ENCODE measurements around the gene WDR77. TPM values are rescaled to one million over a fixed set of nuclear protein-coding genes. Genes with fewer than 3 reads are reported as not detected.

Gene WDR77
- total RNA-seq, 3 donors from 2014 or later = 89.6 to 95.0 (median 93.7) TPM

DNA sequence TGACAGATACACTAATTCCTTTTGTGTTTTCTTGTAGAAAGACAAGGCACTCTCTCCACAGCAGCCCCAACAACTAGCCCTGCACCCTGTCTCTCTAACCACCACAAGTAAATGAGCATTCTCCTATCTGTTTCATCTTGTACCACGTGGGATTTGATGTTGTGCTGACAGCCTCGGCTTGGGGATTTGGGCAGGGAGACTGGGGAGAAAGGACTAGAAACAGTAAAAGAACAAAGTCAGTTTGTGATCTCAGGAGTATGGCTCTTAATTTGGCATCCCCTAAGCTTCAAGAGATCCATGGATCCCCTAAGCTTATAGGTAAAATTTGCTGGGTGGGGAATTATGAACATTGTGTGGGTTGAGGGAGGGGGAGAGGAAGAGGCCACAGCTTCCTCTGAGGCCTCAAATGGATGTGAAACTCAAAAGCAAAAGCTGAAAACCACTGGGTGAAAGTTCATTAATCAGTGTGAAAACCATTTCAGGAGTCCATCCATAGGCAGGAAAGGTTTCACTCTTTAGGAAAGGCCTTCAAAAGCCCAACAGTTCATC is 27.8 kb upstream of the WDR77 start:
- peaks cover 12% of the 10 kb centered on the region for H3K36me3 Mint-ChIP-seq (ENCODE audit: insufficient read depth)
- no peaks in the 10 kb centered on the region for H3K27me3 Mint-ChIP-seq (ENCODE audit: low read depth)
- DNase-seq (no peak), ATAC-seq (peak; percentile 50 to 60)
- peak overlapping the region; percentile 83 for H3K4me3 Mint-ChIP-seq
- peaks cover 72% of the 10 kb centered on the region for H3K4me1 Mint-ChIP-seq (ENCODE audit: low read depth)
- peaks cover 6% of the 10 kb centered on the region for H3K9me3 Mint-ChIP-seq

DNA sequence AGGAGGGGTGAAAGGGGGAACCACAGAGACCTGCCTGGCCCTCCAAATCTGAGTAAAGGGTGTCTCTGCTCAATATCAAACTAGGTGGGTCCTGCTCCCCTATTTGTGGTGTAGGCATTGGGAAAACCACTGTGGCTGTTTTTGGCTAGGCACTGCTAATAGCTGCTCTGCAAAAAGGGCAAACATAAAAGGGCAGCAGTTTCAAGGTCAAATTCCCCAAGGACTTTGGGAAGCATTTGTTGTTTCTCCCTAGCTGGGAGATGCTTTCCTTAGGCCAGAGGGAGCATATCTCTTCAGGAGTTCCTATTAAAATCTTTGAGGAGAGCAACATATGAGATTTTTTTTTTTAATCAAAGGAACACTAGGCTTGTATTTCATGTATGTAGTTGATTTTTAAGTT is 27.2 kb upstream of the WDR77 start:
- Mint-ChIP-seq H3K27me3 (ENCODE audit: low read depth) (no peaks in the 10 kb centered on the region), H3K4me3 (peak overlapping the region; percentile 83), H3K4me1 (ENCODE audit: low read depth) (peaks cover 68% of the 10 kb centered on the region), H3K9me3 (peaks cover 6% of the 10 kb centered on the region), H3K36me3 (ENCODE audit: insufficient read depth) (peaks cover 12% of the 10 kb centered on the region)
- ATAC-seq (no peak), DNase-seq (no peak)

DNA sequence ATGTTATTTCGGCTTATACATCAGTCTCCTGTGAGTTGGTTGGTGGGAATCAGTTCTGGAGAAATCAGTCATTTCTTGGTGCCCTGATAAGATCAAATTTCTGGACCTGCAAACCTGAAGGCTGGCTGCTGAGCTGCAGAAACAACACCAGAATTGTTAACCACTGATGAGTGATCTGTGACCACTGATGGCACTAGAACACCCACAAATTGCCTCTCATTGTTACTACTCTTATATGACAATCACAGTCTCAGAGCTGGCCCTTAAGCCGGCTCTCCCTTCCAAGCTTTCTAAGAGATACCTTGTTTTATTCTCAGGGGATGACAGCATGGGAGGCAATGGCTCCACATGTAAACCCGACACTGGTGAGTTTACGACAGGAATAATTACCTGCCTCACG is 26.6 kb upstream of the WDR77 start:
- peaks cover 12% of the 10 kb centered on the region for H3K36me3 Mint-ChIP-seq (ENCODE audit: insufficient read depth)
- DNase-seq (no peak), ATAC-seq (peak; percentile 76 to 77)
- H3K27me3 Mint-ChIP-seq (ENCODE audit: low read depth) = no peaks in the 10 kb centered on the region
- H3K4me3 Mint-ChIP-seq = peak overlapping the region; percentile 83
- peaks cover 6% of the 10 kb centered on the region for H3K9me3 Mint-ChIP-seq
- H3K4me1 Mint-ChIP-seq (ENCODE audit: low read depth) = peaks cover 68% of the 10 kb centered on the region

DNA sequence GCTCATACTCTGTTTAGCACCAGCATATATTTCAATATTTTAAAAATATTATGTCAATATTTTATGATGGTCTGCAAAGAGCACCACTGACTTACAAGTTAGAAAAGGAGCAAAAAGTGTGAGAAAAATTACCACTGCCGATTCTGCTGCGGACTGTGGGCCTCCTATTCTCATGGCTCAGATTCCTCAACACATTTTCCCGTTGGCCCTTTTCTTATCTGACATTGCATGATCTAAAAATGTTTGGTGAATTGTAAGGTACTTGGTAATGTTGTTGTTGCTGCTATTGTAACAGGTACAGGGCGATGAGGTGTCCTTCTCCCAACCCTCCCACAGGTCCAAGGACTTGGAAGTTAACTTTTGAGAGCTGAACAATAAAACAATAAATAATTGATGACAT is 25.5 kb upstream of the WDR77 start:
- no peak for DNase-seq
- no peak for ATAC-seq
- peak overlapping the region; percentile 83 for H3K4me3 Mint-ChIP-seq
- H3K36me3 Mint-ChIP-seq (ENCODE audit: insufficient read depth) = peaks cover 12% of the 10 kb centered on the region
- no peaks in the 10 kb centered on the region for H3K27me3 Mint-ChIP-seq (ENCODE audit: low read depth)
- H3K4me1 Mint-ChIP-seq (ENCODE audit: low read depth) = peaks cover 64% of the 10 kb centered on the region
- H3K9me3 Mint-ChIP-seq = peaks cover 6% of the 10 kb centered on the region

DNA sequence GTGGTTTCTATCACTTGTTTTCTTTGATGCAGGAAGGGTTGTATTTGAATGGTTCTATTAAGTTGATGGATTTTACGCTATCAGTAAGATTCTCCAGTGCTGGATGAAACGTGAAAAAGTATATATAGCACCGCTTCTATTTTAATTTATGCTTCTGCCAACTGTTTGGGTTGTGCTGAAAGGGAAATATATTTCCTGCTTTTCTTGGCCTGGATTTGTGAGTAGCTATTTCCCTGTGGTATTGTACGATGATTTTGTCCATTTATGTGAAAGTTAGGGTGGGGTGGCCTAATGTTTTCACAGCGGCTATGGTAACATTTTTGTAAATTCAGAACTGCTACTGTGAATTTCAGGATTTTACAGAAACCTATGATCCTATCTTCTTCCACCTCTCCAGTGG is 25.1 kb upstream of the WDR77 start:
- DNase-seq (no peak), ATAC-seq (no peak)
- Mint-ChIP-seq H3K27me3 (ENCODE audit: low read depth) (no peaks in the 10 kb centered on the region), H3K4me1 (ENCODE audit: low read depth) (peaks cover 62% of the 10 kb centered on the region), H3K36me3 (ENCODE audit: insufficient read depth) (peaks cover 12% of the 10 kb centered on the region), H3K9me3 (peaks cover 6% of the 10 kb centered on the region), H3K4me3 (peak overlapping the region; percentile 83)

DNA sequence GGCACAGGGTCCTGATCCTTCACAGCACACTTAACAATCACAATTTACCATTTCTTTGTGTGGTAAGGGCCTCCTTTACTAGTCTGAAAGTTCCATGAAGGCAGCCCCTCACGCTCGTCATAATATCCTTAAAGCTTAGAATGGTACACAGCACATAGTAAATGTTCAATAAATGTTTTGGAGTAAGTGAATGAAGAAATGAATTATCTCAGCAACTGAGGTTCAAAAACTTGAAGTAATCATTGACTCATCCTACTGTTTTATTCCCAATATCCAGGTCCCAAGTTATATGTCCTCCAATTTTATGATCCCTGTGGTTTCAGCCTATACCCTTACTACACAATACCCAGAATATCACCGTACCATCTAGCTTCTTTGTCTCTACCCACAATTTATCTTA is 22.5 kb upstream of the WDR77 start:
- no peak for DNase-seq
- Mint-ChIP-seq H3K4me1 (ENCODE audit: low read depth) (peaks cover 42% of the 10 kb centered on the region), H3K27me3 (ENCODE audit: low read depth) (no peaks in the 10 kb centered on the region), H3K36me3 (ENCODE audit: insufficient read depth) (peaks cover 6% of the 10 kb centered on the region), H3K4me3 (no peak overlapping the region), H3K9me3 (no peaks in the 10 kb centered on the region)
- ATAC-seq = no peak

DNA sequence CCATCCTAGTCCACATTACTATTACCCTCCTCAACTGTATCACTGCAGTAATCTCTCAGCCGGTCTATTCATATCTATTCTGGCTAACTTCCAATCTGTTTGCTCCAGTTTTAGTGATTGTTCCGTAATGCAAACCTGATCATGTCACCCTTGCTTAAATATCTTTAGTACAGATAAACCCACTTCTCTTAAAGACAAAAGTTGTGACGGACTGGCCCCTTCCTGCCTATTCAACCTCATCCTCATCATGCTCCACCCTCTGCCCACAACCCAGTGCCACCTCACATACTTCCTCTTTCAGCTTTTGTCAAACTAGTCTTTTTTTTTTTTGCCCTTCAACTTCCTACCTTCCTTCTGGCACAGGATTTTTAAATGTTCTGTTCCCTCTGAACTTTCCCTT is 22.0 kb upstream of the WDR77 start:
- Mint-ChIP-seq H3K36me3 (ENCODE audit: insufficient read depth) (peaks cover 6% of the 10 kb centered on the region), H3K4me1 (ENCODE audit: low read depth) (peaks cover 36% of the 10 kb centered on the region), H3K9me3 (no peaks in the 10 kb centered on the region), H3K27me3 (ENCODE audit: low read depth) (no peaks in the 10 kb centered on the region), H3K4me3 (no peak overlapping the region)
- ATAC-seq = peak; percentile 70 to 74
- peak; percentile 39 for DNase-seq

DNA sequence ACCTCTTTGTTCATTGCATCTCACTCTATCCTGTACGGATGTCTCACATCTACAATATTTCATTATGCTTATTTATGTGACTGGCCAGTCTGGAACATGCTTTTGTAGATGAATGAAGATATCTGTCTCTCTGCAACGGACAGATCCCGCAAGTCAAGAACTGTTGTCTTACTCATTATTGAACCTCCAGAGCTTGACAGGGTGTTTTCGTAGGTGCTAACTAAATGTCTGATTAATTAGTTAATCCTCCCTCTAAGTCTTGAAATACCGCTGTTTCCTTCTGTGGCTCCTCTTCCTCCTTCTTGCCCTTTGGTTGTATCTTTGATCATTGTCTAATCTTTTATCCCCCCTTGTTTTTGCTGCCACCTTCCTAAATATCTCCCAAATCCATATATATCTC is 21.5 kb upstream of the WDR77 start:
- Mint-ChIP-seq H3K36me3 (ENCODE audit: insufficient read depth) (peaks cover 6% of the 10 kb centered on the region), H3K4me1 (ENCODE audit: low read depth) (peaks cover 32% of the 10 kb centered on the region), H3K9me3 (no peaks in the 10 kb centered on the region)

DNA sequence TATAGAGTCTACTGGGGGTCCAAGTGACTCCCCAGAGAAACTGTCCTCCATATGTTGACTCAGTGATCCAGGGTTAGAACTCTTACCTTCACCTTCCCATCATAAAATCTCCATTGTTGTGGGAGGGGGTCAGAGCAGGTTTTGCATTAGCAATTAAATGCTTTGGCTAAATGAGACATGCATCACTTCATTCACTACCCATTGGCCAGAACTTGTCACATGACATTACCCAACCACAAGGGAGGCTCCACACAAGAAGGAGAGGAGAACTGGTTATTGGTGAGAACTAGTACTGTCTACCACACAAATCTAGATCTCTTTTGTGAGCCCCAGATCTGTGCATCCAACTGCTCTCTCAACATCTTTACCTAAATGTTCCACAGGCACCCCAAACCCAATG is 20.5 kb upstream of the WDR77 start:
- no peak for ATAC-seq
- Mint-ChIP-seq H3K4me1 (ENCODE audit: low read depth) (peaks cover 22% of the 10 kb centered on the region), H3K9me3 (no peaks in the 10 kb centered on the region), H3K4me3 (no peak overlapping the region), H3K36me3 (ENCODE audit: insufficient read depth) (peaks cover 12% of the 10 kb centered on the region), H3K27me3 (ENCODE audit: low read depth) (no peaks in the 10 kb centered on the region)
- no peak for DNase-seq

More for the DNA sequence above, 21.5 kb upstream of the WDR77 start:
- Mint-ChIP-seq H3K27me3 (ENCODE audit: low read depth) (no peaks in the 10 kb centered on the region), H3K4me3 (no peak overlapping the region)
- peak in 1 of 2 donors; percentile 8 for ATAC-seq
- no peak for DNase-seq

DNA sequence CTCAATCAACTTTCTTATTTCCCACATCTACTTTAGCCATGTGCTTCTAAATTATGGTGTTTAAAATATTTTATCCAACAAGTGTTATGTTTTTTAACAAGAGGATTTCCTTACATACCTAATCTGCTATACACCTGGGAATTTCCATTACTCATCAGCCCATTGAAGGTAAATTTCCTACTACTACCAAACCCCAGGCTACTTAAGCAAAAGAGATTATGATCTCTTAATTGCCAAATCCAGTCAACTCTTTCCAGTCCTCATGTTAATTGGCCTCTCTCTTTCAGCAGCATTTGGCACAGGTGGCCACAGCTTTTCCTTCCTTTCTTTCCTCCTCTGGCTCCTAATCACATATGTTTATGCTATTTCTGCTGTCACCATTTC is 19.7 kb upstream of the WDR77 start:
- H3K4me1 Mint-ChIP-seq (ENCODE audit: low read depth) = peaks cover 21% of the 10 kb centered on the region
- DNase-seq (no peak), ATAC-seq (no peak)
- no peak overlapping the region for H3K4me3 Mint-ChIP-seq
- peaks cover 12% of the 10 kb centered on the region for H3K36me3 Mint-ChIP-seq (ENCODE audit: insufficient read depth)
- no peaks in the 10 kb centered on the region for H3K9me3 Mint-ChIP-seq
- H3K27me3 Mint-ChIP-seq (ENCODE audit: low read depth) = no peaks in the 10 kb centered on the region

DNA sequence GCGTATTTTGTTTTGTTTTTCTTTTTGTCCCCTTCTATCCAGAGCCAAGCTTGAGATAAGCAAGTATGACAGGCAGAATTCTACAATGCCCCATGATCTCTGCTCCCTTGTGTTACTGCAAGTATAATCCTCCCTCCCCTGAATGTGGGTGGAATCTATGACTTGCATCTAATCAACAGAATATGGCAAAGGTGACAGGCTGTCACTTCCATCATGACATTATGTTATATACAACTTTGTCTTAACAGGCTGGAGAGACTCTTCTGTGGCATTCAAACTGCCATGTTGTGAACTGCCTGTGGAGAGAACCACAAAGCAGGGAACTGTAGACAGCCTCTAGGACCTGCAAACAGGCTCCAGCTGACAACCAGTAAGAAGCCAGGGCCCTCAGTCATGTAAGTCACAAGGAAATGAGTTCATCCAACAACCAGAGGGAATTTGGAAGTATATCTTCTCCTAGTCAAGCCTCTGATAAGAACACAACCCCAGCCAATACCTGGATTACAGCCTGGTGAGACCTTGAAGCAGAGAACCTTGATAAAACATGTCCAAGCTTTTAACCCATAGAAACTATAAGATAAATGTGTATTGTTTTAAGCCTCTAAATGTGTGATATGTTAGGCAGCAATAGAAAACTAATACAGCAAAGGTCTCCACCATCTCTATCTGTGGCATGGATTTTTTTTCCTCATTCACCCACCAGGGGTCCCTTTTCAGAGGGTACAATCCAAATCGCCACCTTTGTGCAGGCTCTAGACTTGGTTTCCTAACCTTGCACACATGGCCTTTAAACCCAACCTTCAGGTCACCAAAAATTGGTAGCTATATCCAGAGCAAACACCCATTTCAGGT is 19.0 kb upstream of the WDR77 start:
- Mint-ChIP-seq H3K4me1 (ENCODE audit: low read depth) (peaks cover 21% of the 10 kb centered on the region), H3K36me3 (ENCODE audit: insufficient read depth) (peaks cover 15% of the 10 kb centered on the region)

DNA sequence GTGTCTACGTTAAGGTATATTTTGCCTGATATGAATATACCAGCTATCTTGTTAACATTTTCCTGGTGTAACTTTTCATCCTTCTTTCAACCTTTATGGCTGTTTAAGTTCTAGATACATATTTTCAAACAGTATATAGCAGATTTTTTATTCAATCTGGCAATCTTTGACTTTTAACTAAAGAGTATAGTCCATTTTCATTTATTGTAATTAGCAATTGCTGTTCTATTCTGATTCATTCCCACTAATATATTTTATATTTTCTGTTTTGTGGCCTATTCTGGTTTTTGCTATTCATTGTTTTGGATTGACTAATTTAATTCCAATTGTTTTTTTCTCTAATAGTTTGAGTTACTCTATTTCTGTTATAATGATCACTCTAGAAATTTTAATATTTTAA is 17.4 kb upstream of the WDR77 start:
- Mint-ChIP-seq H3K4me1 (ENCODE audit: low read depth) (peaks cover 15% of the 10 kb centered on the region), H3K36me3 (ENCODE audit: insufficient read depth) (peaks cover 19% of the 10 kb centered on the region), H3K9me3 (no peaks in the 10 kb centered on the region), H3K27me3 (ENCODE audit: low read depth) (no peaks in the 10 kb centered on the region), H3K4me3 (no peak overlapping the region)
- DNase-seq (no peak), ATAC-seq (no peak)

More for the DNA sequence above, 19.0 kb upstream of the WDR77 start:
- H3K27me3 Mint-ChIP-seq (ENCODE audit: low read depth) = no peaks in the 10 kb centered on the region
- H3K9me3 Mint-ChIP-seq = no peaks in the 10 kb centered on the region
- DNase-seq = no peak
- no peak for ATAC-seq
- no peak overlapping the region for H3K4me3 Mint-ChIP-seq

DNA sequence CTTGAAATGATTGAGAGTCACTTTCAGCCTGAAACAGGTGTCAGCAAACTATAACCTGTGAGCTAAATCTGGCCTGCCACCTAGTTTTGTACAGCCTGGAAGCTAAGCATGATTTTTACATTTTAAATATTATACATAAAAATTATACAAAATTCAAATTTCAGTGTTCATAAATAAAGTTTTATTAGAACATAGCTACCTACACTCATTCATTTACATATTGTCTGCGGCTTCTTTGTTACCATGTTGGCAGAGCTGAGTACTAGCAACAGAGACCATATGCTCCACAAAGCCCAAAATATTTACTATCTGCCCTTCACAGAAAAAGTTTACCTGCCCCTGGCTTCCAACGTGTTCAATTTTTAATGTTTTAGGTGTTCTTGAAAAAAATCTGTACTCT is 16.7 kb upstream of the WDR77 start:
- no peak overlapping the region for H3K4me3 Mint-ChIP-seq

DNA sequence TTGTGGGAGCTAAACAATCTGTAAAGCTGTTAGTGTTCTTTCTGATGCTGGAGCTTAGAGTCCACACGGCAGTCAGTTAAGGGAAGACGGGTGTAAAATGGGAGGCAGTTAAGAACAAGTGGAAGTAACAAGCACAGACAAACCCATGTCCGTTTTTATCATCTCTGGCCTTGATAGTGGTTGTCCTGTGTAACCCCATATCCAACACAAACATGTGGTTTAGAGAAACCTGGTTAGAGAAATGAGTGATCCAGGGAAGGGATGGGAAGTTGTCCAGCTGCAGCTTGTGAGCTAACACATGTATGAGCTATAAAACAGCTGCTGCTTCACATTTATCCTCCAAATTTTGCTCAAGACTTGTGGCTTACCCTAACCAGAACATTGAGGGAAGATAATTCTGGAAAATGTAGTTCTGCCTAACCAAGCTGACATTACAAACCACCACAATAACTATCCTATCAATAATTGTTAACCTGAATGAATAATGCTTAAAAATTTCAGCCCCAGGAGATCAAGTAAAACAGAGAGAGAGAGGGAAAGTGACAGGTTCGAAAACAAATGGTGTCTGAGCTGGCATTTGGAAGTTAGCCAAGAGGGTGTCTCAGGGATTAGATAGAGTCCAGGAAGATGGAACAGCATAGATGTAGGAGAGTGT is 14.1 kb upstream of the WDR77 start:
- peaks cover 15% of the 10 kb centered on the region for H3K4me1 Mint-ChIP-seq (ENCODE audit: low read depth)
- DNase-seq (no peak), ATAC-seq (no peak)
- H3K9me3 Mint-ChIP-seq = no peaks in the 10 kb centered on the region
- H3K36me3 Mint-ChIP-seq (ENCODE audit: insufficient read depth) = peaks cover 30% of the 10 kb centered on the region
- H3K4me3 Mint-ChIP-seq = no peak overlapping the region
- H3K27me3 Mint-ChIP-seq (ENCODE audit: low read depth) = no peaks in the 10 kb centered on the region

More for the DNA sequence above, 16.7 kb upstream of the WDR77 start:
- peaks cover 21% of the 10 kb centered on the region for H3K36me3 Mint-ChIP-seq (ENCODE audit: insufficient read depth)
- no peak for ATAC-seq
- H3K9me3 Mint-ChIP-seq = no peaks in the 10 kb centered on the region
- no peak for DNase-seq
- H3K27me3 Mint-ChIP-seq (ENCODE audit: low read depth) = no peaks in the 10 kb centered on the region
- peaks cover 15% of the 10 kb centered on the region for H3K4me1 Mint-ChIP-seq (ENCODE audit: low read depth)

Measured in activated T-cell treated with anti-CD3 and anti-CD28 coated beads, Interleukin-2, amount 50 U/mL, for 4 hours (primary cell).